ENCODE data around the gene ZNF784.

ZNF784 gene

DNA sequence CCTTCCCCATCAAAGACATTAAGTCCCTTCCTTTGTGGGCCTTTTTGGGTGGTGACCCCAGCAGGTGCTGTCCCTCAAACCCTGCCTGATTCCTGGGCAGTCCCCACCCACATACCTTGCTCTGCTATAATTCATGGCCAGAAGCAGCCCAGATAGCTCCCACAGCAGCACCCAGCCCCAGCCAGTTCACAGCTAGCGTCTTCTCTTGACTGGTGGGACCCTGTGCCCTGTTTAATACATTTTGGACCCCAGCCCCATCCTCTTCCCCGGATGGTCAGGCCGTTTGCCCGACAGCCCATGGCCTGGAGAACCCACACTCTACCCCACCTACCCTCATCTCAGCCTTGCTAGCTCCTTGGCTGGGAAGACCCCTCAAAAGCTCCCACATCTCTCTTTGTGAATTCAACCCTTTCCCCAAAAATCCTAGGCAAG, 25.8 kb upstream of the ZNF784 start:
- H3K4me2 ChIP-seq (ENCODE audit: low read length), result no peak overlapping the region

DNA sequence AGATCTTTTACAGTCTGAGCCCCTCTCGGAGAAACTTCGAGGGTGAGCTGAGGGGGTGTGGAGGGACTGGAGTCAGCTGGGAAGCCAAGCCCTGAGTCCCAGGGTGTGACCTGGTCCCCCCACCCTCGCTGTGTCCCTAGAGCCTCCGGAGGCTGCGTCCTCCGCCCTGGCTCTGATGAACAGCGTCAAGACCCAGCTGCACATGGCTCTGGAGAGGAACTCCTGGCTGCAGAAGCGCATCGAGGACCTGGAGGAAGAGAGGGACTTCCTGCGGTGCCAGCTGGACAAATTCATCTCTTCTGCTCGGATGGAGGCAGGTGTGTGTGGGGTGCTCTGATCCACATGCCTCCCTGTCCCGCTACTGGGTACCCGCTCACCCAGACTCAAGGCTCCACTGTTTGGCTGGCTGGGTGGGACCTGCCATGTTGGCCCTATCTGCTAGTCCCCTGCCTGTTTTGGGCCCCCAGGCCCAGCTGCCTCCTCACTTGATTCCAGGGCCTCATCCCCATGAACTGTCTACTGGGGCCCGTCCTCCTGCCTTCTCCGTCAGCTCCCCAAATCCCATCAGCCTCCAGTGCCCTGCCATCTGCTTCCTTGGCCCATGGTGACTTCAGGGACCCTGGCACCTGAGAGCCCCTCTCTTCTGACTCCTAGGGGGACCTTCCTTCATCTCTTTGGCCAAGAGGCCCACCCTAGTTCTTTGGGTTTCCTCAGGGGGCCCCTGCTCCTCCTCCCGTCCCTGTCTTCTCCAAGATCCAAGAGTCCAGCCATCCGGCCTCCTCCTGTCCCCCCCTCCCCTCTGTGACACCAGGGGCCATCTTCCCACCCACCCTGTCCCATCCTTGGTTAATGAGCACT, 25.1 kb upstream of the ZNF784 start:
- no peaks in the 10 kb centered on the region for H4K20me1 ChIP-seq (ENCODE audit: insufficient read depth, low read length)
- H3K36me3 ChIP-seq (replicated peaks; ENCODE audit: low read depth, low read length), result peaks cover 10% of the 10 kb centered on the region
- peak overlapping the region; percentile 91 for H3K4me2 ChIP-seq (ENCODE audit: low read length)
- peaks cover 30% of the 10 kb centered on the region for H3K4me1 ChIP-seq (ENCODE audit: low read length)
- H2AFZ ChIP-seq (ENCODE audit: low read depth, low read length), result no peak overlapping the region
- no peaks in the 10 kb centered on the region for H3K27me3 ChIP-seq (ENCODE audit: low read depth, low read length)
- H3K4me3 ChIP-seq (ENCODE audit: low read length), result peak overlapping the region; percentile 83; the same call in 1 of the 2 replicates
- H3K27ac ChIP-seq (ENCODE audit: low read length), result no peak overlapping the region
- no peaks in the 10 kb centered on the region for H3K9me3 ChIP-seq (ENCODE audit: insufficient read depth, low read length)
- peaks cover 34% of the 10 kb centered on the region for H3K79me2 ChIP-seq (ENCODE audit: low read length)
- TF ChIP-seq, protein P1, sequence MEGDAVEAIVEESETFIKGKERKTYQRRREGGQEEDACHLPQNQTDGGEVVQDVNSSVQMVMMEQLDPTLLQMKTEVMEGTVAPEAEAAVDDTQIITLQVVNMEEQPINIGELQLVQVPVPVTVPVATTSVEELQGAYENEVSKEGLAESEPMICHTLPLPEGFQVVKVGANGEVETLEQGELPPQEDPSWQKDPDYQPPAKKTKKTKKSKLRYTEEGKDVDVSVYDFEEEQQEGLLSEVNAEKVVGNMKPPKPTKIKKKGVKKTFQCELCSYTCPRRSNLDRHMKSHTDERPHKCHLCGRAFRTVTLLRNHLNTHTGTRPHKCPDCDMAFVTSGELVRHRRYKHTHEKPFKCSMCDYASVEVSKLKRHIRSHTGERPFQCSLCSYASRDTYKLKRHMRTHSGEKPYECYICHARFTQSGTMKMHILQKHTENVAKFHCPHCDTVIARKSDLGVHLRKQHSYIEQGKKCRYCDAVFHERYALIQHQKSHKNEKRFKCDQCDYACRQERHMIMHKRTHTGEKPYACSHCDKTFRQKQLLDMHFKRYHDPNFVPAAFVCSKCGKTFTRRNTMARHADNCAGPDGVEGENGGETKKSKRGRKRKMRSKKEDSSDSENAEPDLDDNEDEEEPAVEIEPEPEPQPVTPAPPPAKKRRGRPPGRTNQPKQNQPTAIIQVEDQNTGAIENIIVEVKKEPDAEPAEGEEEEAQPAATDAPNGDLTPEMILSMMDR (IDR thresholded peaks at IDR 0.05; ENCODE audit: low read depth, low read length), result no peak
- TF ChIP-seq EZH2phosphoT487 (IDR thresholded peaks at IDR 0.05; ENCODE audit: low read depth), result no peak
- no peak overlapping the region; the same call in 1 of the 2 replicates for H3K9ac ChIP-seq (ENCODE audit: low read length)

More for the DNA sequence above, 25.8 kb upstream of the ZNF784 start:
- Histone ChIP-seq H3K79me2 (ENCODE audit: low read length) (peaks cover 27% of the 10 kb centered on the region), H3K9me3 (ENCODE audit: insufficient read depth, low read length) (no peaks in the 10 kb centered on the region), H3K4me3 (ENCODE audit: low read length) (no peak overlapping the region), H2AFZ (ENCODE audit: low read depth, low read length) (no peak overlapping the region), H3K9ac (ENCODE audit: low read length) (no peak overlapping the region), H3K36me3 (replicated peaks; ENCODE audit: low read depth, low read length) (peaks cover 5% of the 10 kb centered on the region), H3K4me1 (ENCODE audit: low read length) (peaks cover 24% of the 10 kb centered on the region), H3K27me3 (ENCODE audit: low read depth, low read length) (no peaks in the 10 kb centered on the region), H3K27ac (ENCODE audit: low read length) (no peak overlapping the region), H4K20me1 (ENCODE audit: insufficient read depth, low read length) (no peaks in the 10 kb centered on the region)
- no peak for TF ChIP-seq EZH2phosphoT487 (IDR thresholded peaks at IDR 0.05; ENCODE audit: low read depth)
- TF ChIP-seq, protein P1 (IDR thresholded peaks at IDR 0.05; ENCODE audit: low read depth, low read length), result no peak

DNA sequence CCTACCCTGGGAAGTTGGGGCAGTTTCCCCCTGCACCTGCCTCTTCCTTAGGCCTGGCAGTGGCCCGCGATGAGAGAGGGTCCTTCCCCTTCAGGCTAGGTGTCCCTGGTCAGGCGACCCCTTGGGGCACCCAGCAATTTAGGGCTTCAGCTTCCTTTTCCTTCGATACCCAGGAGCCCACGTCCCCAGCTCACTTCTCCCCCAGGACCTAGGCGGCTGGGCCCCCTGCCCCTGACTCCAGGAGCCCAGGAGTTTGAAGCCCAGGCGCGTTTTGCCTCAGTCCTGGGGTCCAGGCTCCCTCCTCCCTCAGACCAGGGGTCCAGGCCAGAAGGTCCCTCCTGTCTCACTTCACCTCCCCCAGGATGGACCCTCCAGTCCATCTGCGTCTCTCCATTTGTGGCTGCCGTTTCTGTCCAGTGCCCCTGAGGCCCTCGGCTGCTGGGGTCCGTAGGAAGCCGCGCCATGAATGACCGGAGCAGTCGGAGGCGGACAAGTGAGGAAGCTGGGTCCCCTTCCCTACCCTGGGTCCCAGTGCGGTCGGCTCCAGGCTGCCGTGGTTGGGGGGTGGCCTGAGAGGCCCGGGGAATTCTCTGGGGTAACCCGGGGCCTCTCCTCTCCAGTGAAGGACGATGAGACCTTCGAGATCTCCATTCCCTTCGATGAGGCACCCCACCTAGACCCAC, 24.4 kb upstream of the ZNF784 start:
- H3K27me3 ChIP-seq (ENCODE audit: low read depth, low read length), result no peaks in the 10 kb centered on the region
- H3K9me3 ChIP-seq (ENCODE audit: insufficient read depth, low read length), result no peaks in the 10 kb centered on the region
- H3K4me1 ChIP-seq (ENCODE audit: low read length), result peaks cover 32% of the 10 kb centered on the region
- peak overlapping the region; percentile 91 for H3K9ac ChIP-seq (ENCODE audit: low read length)
- no peak for TF ChIP-seq EZH2phosphoT487 (IDR thresholded peaks at IDR 0.05; ENCODE audit: low read depth)
- TF ChIP-seq, protein P1 (IDR thresholded peaks at IDR 0.05; ENCODE audit: low read depth, low read length), result no peak
- no peaks in the 10 kb centered on the region for H4K20me1 ChIP-seq (ENCODE audit: insufficient read depth, low read length)
- H2AFZ ChIP-seq (ENCODE audit: low read depth, low read length), result peak overlapping the region; percentile 52; the same call in 1 of the 2 replicates
- H3K4me2 ChIP-seq (ENCODE audit: low read length), result peak overlapping the region; percentile 91
- peaks cover 10% of the 10 kb centered on the region for H3K36me3 ChIP-seq (replicated peaks; ENCODE audit: low read depth, low read length)
- peaks cover 42% of the 10 kb centered on the region for H3K79me2 ChIP-seq (ENCODE audit: low read length)
- H3K4me3 ChIP-seq (ENCODE audit: low read length), result peak overlapping the region; percentile 83
- peak overlapping the region; percentile 63 for H3K27ac ChIP-seq (ENCODE audit: low read length)
